GM21576 (cell line): ENCODE measurements around the gene UPB1.

ENCODE experiments used
- ATAC-seq: cut with Tn5 transposase; IDR thresholded peaks from one replicate; pipeline ENCODE4 v1.9.1; 2021; ENCODE audit warnings: mild to moderate bottlenecking, moderate library complexity; ENCODE audit not compliant: unreplicated experiment

Gene UPB1

GRCh38 chr22:24503137-24503842 lies 8.2 kb downstream of the UPB1 start:
- ATAC-seq = peak; percentile 41

GRCh38 chr22:24503843-24504338 lies 8.8 kb downstream of the UPB1 start:
- no peak for ATAC-seq

- ATAC-seq = no peak
These were observed 9.4 kb downstream of the UPB1 start for GRCh38 chr22:24504540-24504939.

- no peak for ATAC-seq
These were observed 10.0 kb downstream of the UPB1 start for GRCh38 chr22:24504956-24505736.

GRCh38 chr22:24506802-24507438 lies 11.8 kb downstream of the UPB1 start:
- no peak for ATAC-seq

- no peak for ATAC-seq
These were observed 12.6 kb downstream of the UPB1 start for GRCh38 chr22:24507716-24508115.

- no peak for ATAC-seq
These were observed 15.8 kb downstream of the UPB1 start for GRCh38 chr22:24510637-24511625.

GRCh38 chr22:24512043-24512442 lies 16.9 kb downstream of the UPB1 start:
- no peak for ATAC-seq

GRCh38 chr22:24513378-24514240 lies 18.5 kb downstream of the UPB1 start:
- ATAC-seq = no peak

GRCh38 chr22:24514241-24515026 lies 19.3 kb downstream of the UPB1 start:
- no peak for ATAC-seq

- ATAC-seq = no peak
These were observed 19.9 kb downstream of the UPB1 start for GRCh38 chr22:24515027-24515338.

- ATAC-seq = no peak
These were observed 21.2 kb downstream of the UPB1 start for GRCh38 chr22:24516301-24516737.

GRCh38 chr22:24517446-24517845 lies 22.3 kb downstream of the UPB1 start:
- no peak for ATAC-seq

- ATAC-seq = no peak
These were observed 23.1 kb downstream of the UPB1 start for GRCh38 chr22:24518228-24518627.

GRCh38 chr22:24518771-24519485 lies 23.8 kb downstream of the UPB1 start:
- no peak for ATAC-seq

GRCh38 chr22:24519496-24519895 lies 24.4 kb downstream of the UPB1 start:
- no peak for ATAC-seq

- ATAC-seq = no peak
These were observed 26.7 kb downstream of the UPB1 start for GRCh38 chr22:24521791-24522245.

GRCh38 chr22:24523873-24524272 lies 28.7 kb downstream of the UPB1 start:
- ATAC-seq = no peak
